ENCODE data around the gene FEZ2. TPM values are rescaled to one million over a fixed set of nuclear protein-coding genes. Genes with fewer than 3 reads are reported as not detected.

The FEZ2 gene
- total and polyA plus RNA-seq, 2 experiments from 2014 or later, result 28.0 to 32.9 TPM

DNA sequence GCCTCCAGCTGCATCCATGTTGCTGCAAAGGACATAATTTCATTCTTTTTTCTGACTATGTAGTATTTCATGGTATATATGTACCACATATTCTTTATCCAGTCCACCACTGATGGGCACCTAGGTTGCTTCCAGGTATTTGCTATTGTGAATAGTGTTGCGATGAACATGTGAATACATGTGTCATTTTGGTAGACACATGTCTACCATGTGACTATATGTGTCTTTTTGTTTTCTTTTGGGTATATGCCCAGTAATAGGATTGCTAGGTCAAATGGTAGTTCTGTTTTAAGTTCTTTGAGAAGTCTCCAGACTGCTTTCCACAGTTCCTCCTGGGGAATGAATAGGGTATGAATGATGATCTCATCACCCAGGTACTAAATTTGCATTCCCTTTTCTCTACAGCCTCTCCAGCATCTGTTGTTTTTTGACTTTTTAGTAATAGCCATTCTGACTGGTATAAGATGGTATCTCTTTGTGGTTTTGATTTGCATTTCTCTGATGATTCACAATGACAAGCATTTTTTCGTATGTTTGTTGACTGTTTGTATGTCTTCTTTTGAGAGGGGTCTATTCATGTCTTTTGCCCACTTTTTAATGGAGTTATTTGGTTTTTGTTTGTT, 35.6 kb upstream of the FEZ2 start (continued):
- TF ChIP-seq, protein P1, sequence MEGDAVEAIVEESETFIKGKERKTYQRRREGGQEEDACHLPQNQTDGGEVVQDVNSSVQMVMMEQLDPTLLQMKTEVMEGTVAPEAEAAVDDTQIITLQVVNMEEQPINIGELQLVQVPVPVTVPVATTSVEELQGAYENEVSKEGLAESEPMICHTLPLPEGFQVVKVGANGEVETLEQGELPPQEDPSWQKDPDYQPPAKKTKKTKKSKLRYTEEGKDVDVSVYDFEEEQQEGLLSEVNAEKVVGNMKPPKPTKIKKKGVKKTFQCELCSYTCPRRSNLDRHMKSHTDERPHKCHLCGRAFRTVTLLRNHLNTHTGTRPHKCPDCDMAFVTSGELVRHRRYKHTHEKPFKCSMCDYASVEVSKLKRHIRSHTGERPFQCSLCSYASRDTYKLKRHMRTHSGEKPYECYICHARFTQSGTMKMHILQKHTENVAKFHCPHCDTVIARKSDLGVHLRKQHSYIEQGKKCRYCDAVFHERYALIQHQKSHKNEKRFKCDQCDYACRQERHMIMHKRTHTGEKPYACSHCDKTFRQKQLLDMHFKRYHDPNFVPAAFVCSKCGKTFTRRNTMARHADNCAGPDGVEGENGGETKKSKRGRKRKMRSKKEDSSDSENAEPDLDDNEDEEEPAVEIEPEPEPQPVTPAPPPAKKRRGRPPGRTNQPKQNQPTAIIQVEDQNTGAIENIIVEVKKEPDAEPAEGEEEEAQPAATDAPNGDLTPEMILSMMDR (conservative IDR thresholded peaks at IDR 0.05; ENCODE audit: low read depth in 2 of 2), result no peak

DNA sequence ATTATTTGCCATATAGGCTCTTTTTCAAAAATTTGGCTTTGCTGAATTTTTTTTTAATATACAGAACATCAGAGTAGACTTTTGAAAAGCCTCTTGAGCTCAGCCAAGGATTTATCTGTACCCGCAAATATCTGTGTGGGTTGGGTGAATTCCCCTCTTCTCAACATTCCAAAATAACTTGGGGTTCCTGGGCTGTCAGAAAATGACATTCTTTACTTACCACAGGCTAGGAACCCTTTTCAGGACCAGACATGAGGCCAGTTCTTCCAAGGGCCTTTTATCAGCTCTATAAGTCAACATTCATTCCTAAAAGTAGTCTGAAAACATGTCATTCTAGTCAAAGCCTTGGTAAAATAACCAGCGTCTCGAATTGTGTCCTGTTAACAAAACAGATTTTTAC, 28.8 kb upstream of the FEZ2 start:
- no peaks in the 10 kb centered on the region for H3K27me3 ChIP-seq (ENCODE audit: insufficient read depth)
- 0 out of 2 replicates have a peak, but pooled peaks cover 10% of the 10 kb centered on the region for H3K9me2 ChIP-seq (ENCODE audit: insufficient read depth)
- H3K27ac Mint-ChIP-seq, result no peak overlapping the region
- no peaks in the 10 kb centered on the region for H3F3A ChIP-seq (replicated peaks; ENCODE audit: low read depth)
- peaks cover 27% of the 10 kb centered on the region; the same call in 2 of the 3 replicates for H3K36me3 Mint-ChIP-seq (ENCODE audit: low read depth)
- peaks cover 32% of the 10 kb centered on the region for H3K9me3 Mint-ChIP-seq
- 0 out of 3 replicates have a peak, but pooled peaks cover 3% of the 10 kb centered on the region for H3K4me1 Mint-ChIP-seq
- H3K4me3 ChIP-seq, result no peak overlapping the region
- no peaks in the 10 kb centered on the region for H3K36me3 ChIP-seq (ENCODE audit: insufficient read depth)
- H3K27me3 Mint-ChIP-seq (ENCODE audit: insufficient read depth, low read depth, poor library complexity), result no peaks in the 10 kb centered on the region
- H3K4me3 Mint-ChIP-seq, result no peak overlapping the region
- no peak overlapping the region for H2AFZ ChIP-seq
- DNase-seq (ENCODE audit: low spot score) (no peak), ATAC-seq (no peak)
- TF ChIP-seq, protein P2, sequence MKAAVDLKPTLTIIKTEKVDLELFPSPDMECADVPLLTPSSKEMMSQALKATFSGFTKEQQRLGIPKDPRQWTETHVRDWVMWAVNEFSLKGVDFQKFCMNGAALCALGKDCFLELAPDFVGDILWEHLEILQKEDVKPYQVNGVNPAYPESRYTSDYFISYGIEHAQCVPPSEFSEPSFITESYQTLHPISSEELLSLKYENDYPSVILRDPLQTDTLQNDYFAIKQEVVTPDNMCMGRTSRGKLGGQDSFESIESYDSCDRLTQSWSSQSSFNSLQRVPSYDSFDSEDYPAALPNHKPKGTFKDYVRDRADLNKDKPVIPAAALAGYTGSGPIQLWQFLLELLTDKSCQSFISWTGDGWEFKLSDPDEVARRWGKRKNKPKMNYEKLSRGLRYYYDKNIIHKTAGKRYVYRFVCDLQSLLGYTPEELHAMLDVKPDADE (IDR thresholded peaks at IDR 0.05), result no peak
- TF ChIP-seq REST (IDR thresholded peaks at IDR 0.05; ENCODE audit: unreplicated experiment), result no peak
- no peak for TF ChIP-seq POLR2AphosphoS5 (IDR thresholded peaks at IDR 0.05; ENCODE audit: low read depth)
- no peaks in the 10 kb centered on the region for H3K4me1 ChIP-seq (ENCODE audit: insufficient read depth)
- H3K27ac ChIP-seq (ENCODE audit: low read depth), result no peak overlapping the region
- no peak overlapping the region for H3K4me2 ChIP-seq
- H4K20me1 ChIP-seq (replicated peaks; ENCODE audit: insufficient read depth), result no peaks in the 10 kb centered on the region
- no peaks in the 10 kb centered on the region for H3K79me2 ChIP-seq (replicated peaks; ENCODE audit: insufficient read depth)

GRCh38 chr2:36626071-36626470, 28.1 kb upstream of the FEZ2 start:
- peaks cover 20% of the 10 kb centered on the region; the same call in 2 of the 3 replicates for H3K36me3 Mint-ChIP-seq (ENCODE audit: low read depth)
- Histone ChIP-seq H3K36me3 (ENCODE audit: insufficient read depth) (no peaks in the 10 kb centered on the region), H4K20me1 (replicated peaks; ENCODE audit: insufficient read depth) (no peaks in the 10 kb centered on the region), H3K79me2 (replicated peaks; ENCODE audit: insufficient read depth) (no peaks in the 10 kb centered on the region), H3K4me1 (ENCODE audit: insufficient read depth) (no peaks in the 10 kb centered on the region), H3F3A (replicated peaks; ENCODE audit: low read depth) (no peaks in the 10 kb centered on the region), H3K9me2 (ENCODE audit: insufficient read depth) (0 out of 2 replicates have a peak, but pooled peaks cover 10% of the 10 kb centered on the region), H3K4me3 (no peak overlapping the region), H3K27me3 (ENCODE audit: insufficient read depth) (no peaks in the 10 kb centered on the region), H3K4me2 (no peak overlapping the region), H2AFZ (no peak overlapping the region), H3K27ac (ENCODE audit: low read depth) (no peak overlapping the region)
- peaks cover 26% of the 10 kb centered on the region for H3K9me3 Mint-ChIP-seq
- DNase-seq (ENCODE audit: low spot score) (no peak), ATAC-seq (no peak)
- H3K4me1 Mint-ChIP-seq, result 0 out of 3 replicates have a peak, but pooled peaks cover 3% of the 10 kb centered on the region
- no peak overlapping the region for H3K4me3 Mint-ChIP-seq
- no peak overlapping the region for H3K27ac Mint-ChIP-seq
- H3K27me3 Mint-ChIP-seq (ENCODE audit: insufficient read depth, low read depth, poor library complexity), result no peaks in the 10 kb centered on the region
- TF ChIP-seq, protein P2 (IDR thresholded peaks at IDR 0.05), result no peak
- no peak for TF ChIP-seq ZNF114 (CRISPR knock-in tag; IDR thresholded peaks at IDR 0.05)
- TF ChIP-seq JUNB (IDR thresholded peaks at IDR 0.05; ENCODE audit: unreplicated experiment), result no peak
- TF ChIP-seq POLR2AphosphoS5 (IDR thresholded peaks at IDR 0.05; ENCODE audit: low read depth), result no peak
- TF ChIP-seq REST (IDR thresholded peaks at IDR 0.05; ENCODE audit: unreplicated experiment), result no peak
- no peak for TF ChIP-seq ZNF331 (CRISPR knock-in tag; IDR thresholded peaks at IDR 0.05; ENCODE audit: low read depth)
- no peak for TF ChIP-seq STAT1 (IDR thresholded peaks at IDR 0.05; ENCODE audit: unreplicated experiment)
- no peak for TF ChIP-seq EZH2 (IDR thresholded peaks at IDR 0.05; ENCODE audit: low read depth, unreplicated experiment)
- TF ChIP-seq CREB1 (CRISPR knock-in tag; IDR thresholded peaks at IDR 0.05; ENCODE audit: low read depth), result no peak

All from GM23338 (cell line).